Measurements from ENCODE around the gene TUBB. TPM values are rescaled to one million over a fixed set of nuclear protein-coding genes. Genes with fewer than 3 reads are reported as not detected.

The TUBB gene
- total RNA-seq, 1 experiment from 2014 or later, result 853 TPM

- Histone ChIP-seq H3K9me3 (ENCODE audit: control insufficient read depth, insufficient read depth, low read depth, low read length) (no peaks in the 10 kb centered on the region), H3K27me3 (ENCODE audit: control insufficient read depth, insufficient read depth, low read length) (no peaks in the 10 kb centered on the region), H3K4me1 (ENCODE audit: control insufficient read depth, insufficient read depth, low read length) (peaks cover 17% of the 10 kb centered on the region; the same call in 1 of the 2 replicates), H3K27ac (ENCODE audit: low read length) (no peak overlapping the region), H3K36me3 (ENCODE audit: control insufficient read depth, insufficient read depth, low read length) (peaks cover 17% of the 10 kb centered on the region), H3K4me3 (ENCODE audit: low read depth in 2 of 2, low read length in 2 of 2) (no peak overlapping the region)
- intact Hi-C loops (cut with micrococcal nuclease; ENCODE audit: unreplicated experiment), result no loop called here
- no peak for ATAC-seq
- TF ChIP-seq REST (IDR thresholded peaks at IDR 0.05; ENCODE audit: insufficient read depth in 1 of 2, low read depth in 2 of 2, low read length in 1 of 2) (no peak), SIN3A (IDR thresholded peaks at IDR 0.05; ENCODE audit: borderline replicate concordance, insufficient read depth, low read depth, low read length) (no peak), CTCF (IDR thresholded peaks at IDR 0.05) (no peak), POLR2AphosphoS5 (IDR thresholded peaks at IDR 0.05; ENCODE audit: low read depth, low read length) (no peak), TCF7L2 (IDR thresholded peaks at IDR 0.05; ENCODE audit: low read depth, low read length) (no peak)
- no peak for DNase-seq (ENCODE audit: low read depth, low spot score)
- CTCF ChIA-PET, result no interaction called here
- in situ Hi-C loops (cut with HindIII; ENCODE audit: low pct_unique_long_range_greater_than_20kb, low sequenced_read_pairs), result no loop called here
- POLR2A ChIA-PET, result no interaction called here
- no TSS peak for BruUV-seq (replicated peaks)
These were observed 15.6 kb downstream of the TUBB start for GRCh38 chr6:30735668-30736314.

- in situ Hi-C loops (cut with HindIII; ENCODE audit: low pct_unique_long_range_greater_than_20kb, low sequenced_read_pairs), result no loop called here
These were observed 18.4 kb downstream of the TUBB start for GRCh38 chr6:30738532-30738931.

More at GRCh38 chr6:30738532-30738931, 18.4 kb downstream of the TUBB start:
- ChIA-PET CTCF (interaction anchor here (0.7 kb wide), 2 partner anchors 84 to 115 kb away, joined by 3 to 4 read pairs; no protein-coding TSS in a partner anchor), POLR2A (no interaction called here)
- intact Hi-C loops (cut with micrococcal nuclease; ENCODE audit: unreplicated experiment), result no loop called here
- H3K36me3 ChIP-seq (ENCODE audit: control insufficient read depth, insufficient read depth, low read length), result peaks cover 22% of the 10 kb centered on the region
- H3K9me3 ChIP-seq (ENCODE audit: control insufficient read depth, insufficient read depth, low read depth, low read length), result no peaks in the 10 kb centered on the region
- TF ChIP-seq CTCF (IDR thresholded peaks at IDR 0.05) (no peak), REST (IDR thresholded peaks at IDR 0.05; ENCODE audit: insufficient read depth in 1 of 2, low read depth in 2 of 2, low read length in 1 of 2) (no peak), POLR2AphosphoS5 (IDR thresholded peaks at IDR 0.05; ENCODE audit: low read depth, low read length) (no peak), TCF7L2 (IDR thresholded peaks at IDR 0.05; ENCODE audit: low read depth, low read length) (no peak), SIN3A (IDR thresholded peaks at IDR 0.05; ENCODE audit: borderline replicate concordance, insufficient read depth, low read depth, low read length) (no peak)
- no TSS peak for BruUV-seq (replicated peaks)
- no peaks in the 10 kb centered on the region for H3K27me3 ChIP-seq (ENCODE audit: control insufficient read depth, insufficient read depth, low read length)
- no peak for ATAC-seq
- H3K4me1 ChIP-seq (ENCODE audit: control insufficient read depth, insufficient read depth, low read length), result peaks cover 25% of the 10 kb centered on the region
- no peak overlapping the region for H3K4me3 ChIP-seq (ENCODE audit: low read depth in 2 of 2, low read length in 2 of 2)
- no peak for DNase-seq (ENCODE audit: low read depth, low spot score)
- no peak overlapping the region for H3K27ac ChIP-seq (ENCODE audit: low read length)

All from Panc1 (cell line).